Body of pancreas (tissue), 4 donors: ENCODE measurements around the gene RAP1GDS1.

Experiments
- CTCF ChIP-seq, 7 experiments: fragments of 450-650 bp in 4 of 7; fragments of 200-600 bp in 3 of 7; sonication (generic) in 3 of 7; IDR thresholded peaks; one replicate each; pipeline ENCODE4 v1.5.1; 2016 to 2019; ENCODE audit warnings: antibody characterized with exemption in 7 of 7
- POLR2A ChIP-seq, 3 donors: fragments of 450-650 bp; IDR thresholded peaks; one replicate each; pipeline ENCODE4 v1.6.1; 2016; ENCODE audit warnings: antibody characterized with exemption in 3 of 3, mild to moderate bottlenecking in 2 of 3

GRCh38 chr4:98469771-98470170 is 208.6 kb downstream of the RAP1GDS1 start:
- TF ChIP-seq CTCF (IDR thresholded peaks at IDR 0.05) (no peak), POLR2A (IDR thresholded peaks at IDR 0.05) (no peak)
